K562 (cell line): Measurements from ENCODE around the gene RAD54L. TPM values are rescaled to one million over a fixed set of nuclear protein-coding genes. Genes with fewer than 3 reads are reported as not detected.

Experiments
- ATAC-seq: fragments of 200-7000 bp; cut with Tn5 transposase; 3 replicates; pipeline ENCODE4 v1.9.1; 2020; ENCODE audit warnings: moderate library complexity
- BruUV-seq: library from RNA; stranded (reverse); fragments of 400-500 nt; replicated peaks from 2 replicates; lab custom pipeline; 2021; lab: Mats Ljungman, UMichigan
- CTCF ChIA-PET: fragments of 300-600 bp; formaldehyde crosslinking; extraction: SDS; loops from one replicate; lab custom pipeline; 2021; ENCODE audit warnings: low intra/inter-chr PET ratio; lab: Yijun Ruan, JAX
- POLR2A ChIA-PET: fragments of 300-600, 350-650 bp; sonication (Branson Sonifier 250); formaldehyde crosslinking; extraction: SDS; loops from one replicate; lab custom pipeline; 2021; ENCODE audit warnings: antibody characterized with exemption, inconsistent platforms; lab: Yijun Ruan, JAX
- DNase-seq, 4 experiments: peaks; one replicate each; pipeline versions ENCODE4 v3.0.0 to v3.0.0-alpha.2; 2011 to 2018; ENCODE audit warnings: low spot score in 3 of 4, mixed read lengths in 3 of 4; ENCODE audit errors: extremely low read depth in 1 of 4
- FAIRE-seq: peaks from 2 replicates; lab custom pipeline; 2011; peaks lifted over from hg19 to GRCh38; lab: Jason Lieb, UNC
- H2AFZ ChIP-seq: 2 replicates; pipeline ENCODE4 v1.6.0; 2011; ENCODE audit warnings: low read depth, low read length, control low read depth, inconsistent platforms
- H3K27ac ChIP-seq: fragments of 200-600 bp; 3 replicates; pipeline ENCODE4 v1.8.0; 2011; ENCODE audit warnings: low read depth, mild to moderate bottlenecking, control low read depth, inconsistent platforms, low read length, moderate library complexity, mixed read lengths; ENCODE audit errors: extremely low read depth
- H3K27me3 ChIP-seq, 2 experiments: fragments of 300-600 bp in 1 of 2; 2 replicates in 1 of 2; 3 replicates in 1 of 2; pipeline versions ENCODE4 v1.6.0 to v1.8.0; 2011; ENCODE audit warnings: inconsistent platforms in 2 of 2, low read length in 2 of 2, mild to moderate bottlenecking in 1 of 2, mixed read lengths in 1 of 2, moderate library complexity in 1 of 2; ENCODE audit not compliant: control insufficient read depth in 2 of 2, insufficient read depth in 2 of 2
- H3K36me3 ChIP-seq: fragments of 300-600 bp; 3 replicates; pipeline ENCODE4 v1.8.0; 2011; ENCODE audit warnings: mild to moderate bottlenecking, low read length, inconsistent platforms; ENCODE audit not compliant: control insufficient read depth, insufficient read depth
- H3K4me1 ChIP-seq, 2 experiments: fragments of 200-600 bp in 1 of 2; replicated peaks in 1 of 2; 2 replicates in 1 of 2; 3 replicates in 1 of 2; pipeline versions ENCODE4 v1.5.1 to v1.8.0; 2011; ENCODE audit warnings: inconsistent platforms in 2 of 2, low read length in 2 of 2, mild to moderate bottlenecking in 1 of 2, mixed read lengths in 1 of 2, moderate library complexity in 1 of 2; ENCODE audit not compliant: control insufficient read depth in 2 of 2, insufficient read depth in 2 of 2
- H3K4me2 ChIP-seq: 2 replicates; pipeline ENCODE4 v1.6.1; 2011; ENCODE audit warnings: low read length, control low read depth, inconsistent platforms, mixed read lengths; ENCODE audit not compliant: insufficient read depth
- H3K4me3 ChIP-seq: fragments of 200-600 bp; sonication (generic), shearing (Covaris generic); 2 replicates; pipeline ENCODE4 v1.5.1; 2016; ENCODE audit warnings: control low read depth, inconsistent platforms
- H3K79me2 ChIP-seq: fragments of 200-600 bp; 3 replicates; pipeline ENCODE4 v1.8.0; 2011; ENCODE audit warnings: low read length, inconsistent platforms; ENCODE audit not compliant: control insufficient read depth, insufficient read depth
- H3K9ac ChIP-seq, 2 experiments: 2 replicates each; pipeline versions ENCODE4 v1.6.0 to v1.6.1; 2011; ENCODE audit warnings: low read depth in 2 of 2, low read length in 2 of 2, control low read depth in 1 of 2, inconsistent platforms in 1 of 2, mild to moderate bottlenecking in 1 of 2, mixed read lengths in 1 of 2; ENCODE audit not compliant: insufficient read depth in 1 of 2
- H3K9me1 ChIP-seq: one replicate; pipeline ENCODE4 v1.6.0; 2011; ENCODE audit warnings: inconsistent platforms, mild to moderate bottlenecking, low read length, moderate library complexity; ENCODE audit not compliant: control insufficient read depth, insufficient read depth
- H3K9me3 ChIP-seq: replicated peaks from 2 replicates; pipeline ENCODE4 v1.5.1; 2011; ENCODE audit warnings: low read depth, low read length, inconsistent platforms; ENCODE audit not compliant: control insufficient read depth, insufficient read depth
- H4K20me1 ChIP-seq: replicated peaks from 2 replicates; pipeline ENCODE4 v1.6.1; 2011; ENCODE audit warnings: low read length, inconsistent platforms, mixed read lengths; ENCODE audit not compliant: control insufficient read depth, insufficient read depth
- ARID4B ChIP-seq: sonication (generic); formaldehyde crosslinking; IDR thresholded peaks from 2 replicates; pipeline ENCODE4 v1.8.0; 2022; ENCODE audit warnings: mild to moderate bottlenecking, missing genetic modification reagents
- PURB ChIP-seq: sonication (generic); formaldehyde crosslinking; IDR thresholded peaks from 2 replicates; pipeline ENCODE4 v1.9.0; 2021; ENCODE audit warnings: low read depth, mild to moderate bottlenecking, missing genetic modification reagents
- SUPT5H ChIP-seq: fragments of 450-650 bp; IDR thresholded peaks from 2 replicates; pipeline ENCODE4 v1.6.1; 2016
- TAF7 ChIP-seq: fragments of 450-650 bp; IDR thresholded peaks from 2 replicates; pipeline ENCODE4 v1.6.1; 2016; ENCODE audit warnings: missing genetic modification characterization, missing compliant biosample characterization
- ZNF57 ChIP-seq: fragments of 450-650 bp; formaldehyde crosslinking; IDR thresholded peaks from 2 replicates; pipeline ENCODE4 v1.4.0; 2020; ENCODE audit warnings: mild to moderate bottlenecking, moderate library complexity
- ZNF644 ChIP-seq: fragments of 200-800 bp; sonication (Bioruptor generic); IDR thresholded peaks from 2 replicates; pipeline ENCODE4 v1.6.1; 2016; ENCODE audit warnings: low read depth, missing genetic modification characterization, missing compliant biosample characterization
- WGBS: fragments of 100-300 bp; shearing (Covaris generic); methylation state at CpG from one replicate; pipeline ENCODE4 v1.1.6; 2016; ENCODE audit warnings: low coverage, mixed read lengths; ENCODE audit not compliant: insufficient coverage; ENCODE audit errors: missing lambda C conversion rate; 5-methylcytosine and 5-hydroxymethylcytosine counted together
- in situ Hi-C: fragments of 300-500 bp; cut with MboI; formaldehyde crosslinking; loops from 4 replicates; pipeline ENCODE4 v1.15.0; 2018; ENCODE audit warnings: inconsistent platforms, mixed read lengths
- intact Hi-C: fragments of 100-400 bp; cut with micrococcal nuclease; formaldehyde crosslinking; loops from 2 replicates; pipeline ENCODE4 v1.14.2; 2022
- polyA plus RNA-seq, 8 experiments: library from polyadenylated mRNA; depleted of rRNA in 4 of 8; stranded (reverse) in 5 of 8; unstranded in 3 of 8; fragments of >200 nt; fragmentation: Nextera tagmentation in 2 of 8; fragmentation: Illumina TruSeq in 1 of 8; extraction: Ambion mirVana in 2 of 8; extraction: Trizol in 1 of 8; gene quantifications; 2 replicates each; pipeline versions ENCODE4 v1.2.1 to v1.2.3, GENCODE V29; 2011 to 2014; ENCODE audit warnings: inconsistent platforms in 1 of 8, missing spikeins in 1 of 8
- total RNA-seq, 7 experiments: library from RNA; depleted of rRNA in 6 of 7; stranded (reverse); fragments of >200 nt in 6 of 7; fragmentation: Illumina TruSeq in 2 of 7; extraction: Trizol in 2 of 7; gene quantifications; 2 replicates each; pipeline versions ENCODE4 v1.2.1 to v1.2.3, GENCODE V29; 2011 to 2021; ENCODE audit warnings: low replicate concordance in 1 of 7

Gene RAD54L
- total and polyA plus RNA-seq, 9 of the 15 experiments (the other 6 are each of a cell fraction or from before 2014, with no cell fraction given): 17.9 to 92.3 (median 37.5) TPM

- TF ChIP-seq ARID4B (CRISPR knock-in tag): 0 out of 2 replicates have a peak, but pooled peaks have one; percentile 39
- TF ChIP-seq ZNF644 (tag): no peak
Observed at GRCh38 chr1:46306159-46306530, 58.6 kb downstream of the RAD54L start (continued).

GRCh38 chr1:46309401-46310159 lies 62.0 kb downstream of the RAD54L start:
- intact Hi-C loops: no loop called here
- H3K36me3 ChIP-seq: peaks cover 91% of the 10 kb centered on the region
- no peak overlapping the region for H3K4me2 ChIP-seq
- FAIRE-seq (no peak), DNase-seq (no peak), ATAC-seq (no peak)
- no TSS peak for BruUV-seq
- no peak overlapping the region for H3K9ac ChIP-seq
- TF ChIP-seq SUPT5H (0 out of 2 replicates have a peak, but pooled peaks have one; percentile 25), TAF7 (tag) (no peak), PURB (CRISPR knock-in tag) (no peak), ZNF644 (tag) (0 out of 2 replicates have a peak, but pooled peaks have one; percentile 27), ZNF57 (CRISPR knock-in tag) (no peak)
- no peak overlapping the region for H3K4me3 ChIP-seq
- no peaks in the 10 kb centered on the region for H3K27me3 ChIP-seq
- peaks cover 35% of the 10 kb centered on the region for H4K20me1 ChIP-seq
- ChIA-PET POLR2A (interaction anchor here (0.6 to 3.5 kb wide), 4 partner anchors 9 to 31 kb away, joined by 3 to 31 read pairs (median 11); partner anchors contain the start of gene NSUN4), CTCF (no interaction called here)
- no peaks in the 10 kb centered on the region for H3K9me3 ChIP-seq
- H2AFZ ChIP-seq: no peak overlapping the region
- peaks cover 15 to 19% of the 10 kb centered on the region in 2 experiments; a peak in 4 of 5 replicates for H3K4me1 ChIP-seq
- H3K9me1 ChIP-seq: no peaks in the 10 kb centered on the region
- WGBS: 95% methylated on average over 13 of the region's 16 CpGs
- H3K79me2 ChIP-seq: peaks cover 69% of the 10 kb centered on the region
- in situ Hi-C loops: no loop called here
- no peak overlapping the region for H3K27ac ChIP-seq
